GM11168 (cell line): ENCODE data around the gene VEGFC.

Experiments
- in situ Hi-C: fragments of 300-500 bp; cut with MboI; formaldehyde crosslinking; loops from one replicate; pipeline ENCODE4 v1.12.0; 2022; ENCODE audit warnings: low sequenced_read_pairs; ENCODE audit not compliant: unreplicated experiment

VEGFC gene

DNA sequence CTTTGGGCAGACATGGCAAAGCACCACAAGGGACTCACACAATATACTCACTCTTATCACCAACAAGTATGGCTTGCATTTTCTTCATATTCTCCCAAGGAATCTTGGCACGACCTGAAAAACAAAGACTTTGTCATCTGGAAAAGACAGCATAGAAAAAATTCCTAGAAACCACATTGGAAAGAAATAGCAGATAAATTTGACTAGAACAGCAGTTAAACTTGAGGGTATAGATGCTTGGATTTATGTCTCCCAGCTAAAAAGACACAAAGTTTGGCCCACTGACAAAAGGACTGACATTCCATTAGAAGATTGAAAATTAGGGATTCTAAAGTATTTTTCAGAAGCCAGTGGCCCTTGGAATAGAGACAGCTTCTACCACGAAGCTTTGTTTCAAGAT is 6.9 kb upstream of the VEGFC start:
- in situ Hi-C loops: loop anchor here (10.0 kb wide), 1 partner anchor 425 kb away; no protein-coding TSS in a partner anchor

DNA sequence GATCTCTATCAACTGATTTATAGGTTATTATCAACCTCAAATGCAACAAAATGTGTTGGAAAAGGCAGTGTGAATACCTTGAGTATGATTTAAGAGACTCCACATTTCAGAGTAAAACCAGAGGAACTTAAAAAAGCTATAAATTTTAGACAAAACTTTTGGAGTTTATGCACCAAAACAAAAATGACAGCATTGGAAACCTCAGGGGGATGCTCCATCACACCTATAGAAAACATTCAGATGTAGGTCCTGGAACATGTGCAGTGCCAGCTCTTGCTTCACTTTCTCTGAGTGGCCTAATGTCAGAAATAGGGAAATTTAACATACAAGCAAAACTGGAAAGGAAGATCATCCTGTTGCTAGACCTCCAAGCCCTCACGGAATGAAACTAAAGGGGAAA is 5.8 kb upstream of the VEGFC start:
- in situ Hi-C loops: loop anchor here (10.0 kb wide), 1 partner anchor 424 kb away; no protein-coding TSS in a partner anchor

DNA sequence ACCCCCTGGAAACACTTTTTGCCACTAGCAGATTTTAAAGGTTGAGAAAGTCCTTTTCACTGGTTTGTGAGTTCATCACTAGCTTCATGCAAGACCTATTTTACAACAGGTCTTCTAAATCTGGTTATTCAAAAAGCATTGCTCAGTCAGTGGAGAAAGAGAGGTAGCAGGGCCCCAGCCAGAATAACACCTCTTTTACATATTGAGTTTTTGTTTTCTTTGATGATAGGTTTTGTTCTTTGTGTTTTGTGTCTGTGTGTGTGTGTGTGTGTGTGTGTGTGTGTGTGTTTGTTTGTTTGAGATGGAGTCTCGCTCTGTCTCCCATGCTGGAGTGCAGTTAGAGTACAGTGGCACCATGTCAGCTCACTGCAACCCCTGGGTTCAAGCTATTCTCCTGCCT is 2.7 kb upstream of the VEGFC start:
- in situ Hi-C loops: loop anchor here (10.0 kb wide), 1 partner anchor 421 kb away; no protein-coding TSS in a partner anchor

DNA sequence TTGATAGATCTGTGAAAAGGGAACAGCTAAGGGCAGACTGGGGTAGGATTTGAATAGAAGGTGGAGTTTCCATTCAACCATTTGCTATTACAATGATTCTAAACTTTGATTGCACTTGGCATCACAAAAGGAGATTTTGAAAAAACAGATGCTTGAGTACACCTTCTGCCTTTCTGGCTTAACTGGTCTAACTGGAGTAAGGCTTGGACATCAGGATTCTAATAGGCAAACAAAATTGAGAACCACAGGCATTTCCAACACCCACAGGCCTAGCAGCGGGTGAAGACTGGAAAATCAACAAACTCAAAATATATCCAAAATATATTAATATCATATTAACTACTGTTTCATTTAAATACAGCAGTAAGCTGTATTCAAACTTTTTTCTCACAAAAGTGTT is 1.9 kb upstream of the VEGFC start:
- in situ Hi-C loops: loop anchor here (10.0 kb wide), 1 partner anchor 420 kb away; no protein-coding TSS in a partner anchor

DNA sequence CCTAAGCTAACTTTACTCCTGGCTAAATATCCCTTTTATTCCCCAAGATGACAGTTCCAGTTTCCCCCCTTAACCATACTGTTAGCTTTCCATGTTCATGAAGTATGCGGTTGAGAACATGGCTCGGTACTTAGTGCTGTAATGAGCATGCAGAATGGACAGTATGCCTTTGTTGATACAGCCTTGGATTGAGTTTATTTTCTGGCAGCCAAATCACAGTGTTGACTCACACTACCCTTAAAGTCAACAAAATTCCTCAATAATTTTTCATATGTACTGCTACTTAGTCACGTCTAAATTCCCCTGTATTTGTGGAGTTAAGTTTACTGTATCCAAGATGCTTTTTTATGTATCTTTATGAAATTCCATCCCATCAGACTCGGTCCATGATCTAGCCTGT is 1.4 kb upstream of the VEGFC start:
- in situ Hi-C loops: loop anchor here (10.0 kb wide), 1 partner anchor 419 kb away; no protein-coding TSS in a partner anchor

DNA sequence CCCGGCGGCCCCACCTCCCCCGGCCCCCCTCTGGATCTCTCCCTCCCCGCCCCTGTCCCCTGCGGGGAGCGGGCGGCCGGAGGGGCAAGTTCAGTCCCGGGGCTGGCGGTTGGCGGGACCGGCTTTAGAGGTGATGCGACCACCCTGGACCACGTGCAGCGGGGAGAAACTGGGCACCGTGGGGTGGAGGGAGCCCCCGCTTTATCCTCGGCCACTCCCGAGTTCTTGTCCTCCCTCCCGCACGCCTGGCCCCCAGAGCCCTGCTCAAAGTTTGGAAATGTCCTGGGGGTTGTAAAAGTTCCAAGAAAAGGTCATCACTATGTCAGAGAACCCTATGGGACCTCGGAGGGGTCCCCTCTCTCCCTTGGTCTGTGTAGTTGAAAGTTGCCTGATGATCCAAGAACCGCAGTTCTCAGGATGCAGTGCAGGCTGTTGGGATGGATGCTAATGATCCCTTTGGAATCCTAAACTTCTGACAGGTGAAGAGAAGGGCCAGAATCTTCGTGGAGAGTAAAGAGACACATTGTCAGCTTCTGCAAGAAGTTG is 411 bp upstream of the VEGFC start:
- in situ Hi-C loops: loop anchor here (10.0 kb wide), 1 partner anchor 418 kb away; no protein-coding TSS in a partner anchor

DNA sequence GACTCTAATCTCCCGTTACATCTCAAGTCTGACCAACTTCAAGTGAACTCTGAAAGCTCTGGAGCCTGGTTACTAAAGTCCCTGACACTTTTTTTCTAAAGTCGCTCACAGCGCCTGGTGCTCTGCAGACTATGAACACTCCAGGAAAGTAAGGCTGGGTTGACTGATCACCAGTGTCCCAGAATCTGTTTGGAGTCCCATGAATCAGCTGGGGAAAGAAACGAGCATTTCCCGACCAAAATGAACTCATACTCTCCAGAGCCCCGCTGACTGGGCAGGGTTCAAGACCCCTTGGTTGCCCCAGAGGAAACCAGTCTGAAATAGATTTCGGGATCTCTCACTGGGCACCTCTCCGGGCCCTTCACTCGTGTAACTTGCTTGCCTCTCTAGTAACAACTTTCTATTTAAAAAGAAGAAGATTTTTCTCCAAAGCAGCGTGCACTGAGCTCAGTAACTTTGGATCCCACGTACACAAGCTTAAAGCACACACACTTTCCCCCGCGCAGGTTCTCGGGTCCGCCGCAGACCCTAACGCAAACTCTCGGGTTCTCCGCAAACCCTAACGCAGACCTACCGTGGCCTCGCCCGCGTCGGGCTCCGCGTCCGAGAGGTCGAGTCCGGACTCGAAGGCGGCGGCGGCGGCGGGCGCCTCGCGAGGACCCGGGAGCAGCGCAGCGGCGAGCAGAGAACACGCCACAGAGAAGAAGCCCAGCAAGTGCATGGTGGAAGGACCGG is 964 bp downstream of the VEGFC start:
- in situ Hi-C loops: loop anchor here (10.0 kb wide), 1 partner anchor 417 kb away; no protein-coding TSS in a partner anchor

DNA sequence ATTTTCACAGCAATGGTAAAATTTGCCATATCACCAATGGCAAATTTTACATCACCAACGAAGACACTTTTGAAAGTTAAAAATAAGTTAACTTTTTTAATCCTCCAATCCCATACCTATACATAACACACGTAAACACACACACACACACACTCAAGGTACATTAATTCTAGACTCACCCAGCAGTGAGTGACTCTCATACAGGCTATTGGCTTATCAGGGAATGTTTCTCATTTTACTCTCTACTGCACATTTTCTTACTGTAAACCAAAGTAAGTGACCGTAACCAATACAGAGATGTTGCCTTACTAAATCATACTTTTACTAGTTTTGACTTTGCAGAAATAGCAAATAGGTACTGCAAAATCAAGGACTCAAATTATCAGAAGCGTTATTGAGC is 2.3 kb downstream of the VEGFC start:
- in situ Hi-C loops: loop anchor here (10.0 kb wide), 1 partner anchor 416 kb away; no protein-coding TSS in a partner anchor

DNA sequence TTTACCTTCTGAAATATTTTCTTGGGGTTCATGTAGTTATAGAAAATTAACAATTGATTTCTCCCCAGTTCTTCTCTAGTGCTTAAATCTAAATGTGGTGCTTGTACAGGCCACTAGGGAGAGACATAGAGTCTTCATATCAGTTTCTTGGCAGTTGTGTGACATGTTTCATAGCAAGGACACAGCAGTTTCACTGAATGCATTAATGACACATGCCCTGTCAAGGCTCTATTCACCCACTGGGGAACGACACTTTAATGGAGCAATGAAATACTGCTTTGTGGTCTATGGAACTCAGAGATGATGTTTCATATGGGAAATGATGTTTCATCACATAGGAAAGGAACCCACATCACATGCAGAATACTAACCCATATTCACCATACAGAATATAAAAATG is 2.8 kb downstream of the VEGFC start:
- in situ Hi-C loops: loop anchor here (10.0 kb wide), 1 partner anchor 415 kb away; no protein-coding TSS in a partner anchor

DNA sequence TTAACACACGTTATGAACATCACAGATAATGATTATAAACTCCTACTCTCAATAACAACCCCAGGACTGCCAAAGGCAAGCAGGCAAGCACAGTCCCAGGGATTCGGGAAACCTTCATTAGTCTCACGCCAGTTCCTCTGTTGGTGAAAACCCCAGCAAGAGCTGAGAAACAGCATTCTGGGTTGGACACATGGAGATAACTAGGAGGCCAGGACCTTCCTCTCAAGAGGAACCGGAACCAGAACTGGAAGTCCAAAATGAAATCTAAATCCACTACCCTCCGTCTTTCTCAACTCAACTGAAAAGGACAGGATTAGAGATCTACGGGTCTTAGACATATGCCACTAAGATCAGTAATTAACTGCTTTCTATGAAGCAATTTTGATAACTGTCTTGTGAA is 3.8 kb downstream of the VEGFC start:
- in situ Hi-C loops: no loop called here

DNA sequence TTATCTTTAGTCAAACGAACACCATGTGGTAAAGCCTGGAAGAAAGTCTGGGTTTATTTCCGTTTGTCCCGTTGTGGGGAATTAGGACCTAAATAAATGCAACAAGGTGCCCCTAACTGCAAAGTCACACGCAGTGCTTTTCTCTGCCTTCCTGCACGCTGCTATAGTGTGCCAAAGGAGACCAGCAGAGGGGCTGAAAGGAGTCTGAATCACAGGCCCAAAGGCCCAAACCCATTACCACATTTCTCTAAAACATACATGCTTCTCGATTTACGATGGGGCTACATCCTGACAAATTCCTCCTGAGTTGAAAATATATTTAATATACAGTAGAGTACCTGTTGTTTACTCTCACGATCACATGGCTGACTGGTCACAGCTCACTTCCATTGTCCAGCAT is 4.5 kb downstream of the VEGFC start:
- in situ Hi-C loops: no loop called here

DNA sequence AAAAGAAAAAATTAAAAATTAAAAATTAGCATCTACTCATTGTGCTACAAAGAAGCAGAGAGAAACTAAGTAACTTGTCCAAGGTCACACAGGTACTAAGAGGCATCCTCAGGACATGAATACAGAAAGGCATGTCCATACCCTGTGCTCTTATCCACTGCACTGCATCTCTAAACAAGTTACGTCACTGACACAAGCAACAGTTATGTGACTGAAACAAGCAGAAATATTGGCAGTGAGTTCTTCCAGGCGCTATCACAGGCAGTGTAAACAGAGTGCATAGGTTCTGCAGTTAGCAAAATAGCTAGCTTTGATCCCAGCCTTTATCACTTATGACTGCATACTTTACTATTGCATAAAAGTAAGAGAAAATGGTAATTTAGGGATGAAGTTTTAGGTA is 7.9 kb downstream of the VEGFC start:
- in situ Hi-C loops: no loop called here

DNA sequence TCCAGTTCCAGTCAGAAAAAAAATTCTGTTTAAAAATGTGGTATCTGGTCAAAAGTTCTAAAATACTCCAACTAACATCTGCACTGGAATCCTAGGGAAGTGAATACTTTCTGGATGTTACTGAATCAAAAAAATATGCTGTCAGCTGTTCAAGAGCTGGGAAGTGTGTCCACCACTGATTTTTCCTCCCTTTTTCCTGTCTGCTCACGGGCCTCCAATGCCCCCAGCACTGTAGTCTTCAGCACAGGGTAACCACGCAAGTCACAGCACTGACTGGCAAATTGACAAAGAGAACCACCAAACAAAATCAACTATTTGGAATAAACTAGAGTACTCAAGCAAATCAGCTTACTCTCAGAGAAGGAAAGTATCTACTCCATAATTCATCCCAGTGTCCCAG is 9.9 kb downstream of the VEGFC start:
- in situ Hi-C loops: no loop called here

DNA sequence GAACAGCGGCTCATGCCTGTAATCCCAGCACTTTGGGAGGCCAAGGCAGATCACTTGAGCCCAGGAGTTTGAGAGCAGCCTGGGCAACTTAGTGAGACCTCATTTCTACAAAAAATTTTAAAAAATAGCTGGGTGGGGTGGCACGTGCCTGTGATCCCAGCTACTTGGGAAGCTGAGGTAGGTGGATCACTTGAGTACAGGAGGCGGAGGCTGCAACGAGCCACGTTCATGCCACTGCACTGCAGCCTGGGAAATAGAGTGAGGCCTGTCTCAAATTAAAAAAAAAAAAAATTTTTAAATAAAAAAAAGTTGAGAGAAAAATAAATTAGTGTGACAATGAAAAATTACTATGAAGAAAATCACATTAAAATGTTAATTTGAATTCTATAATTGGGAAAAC is 10.5 kb downstream of the VEGFC start:
- in situ Hi-C loops: no loop called here

DNA sequence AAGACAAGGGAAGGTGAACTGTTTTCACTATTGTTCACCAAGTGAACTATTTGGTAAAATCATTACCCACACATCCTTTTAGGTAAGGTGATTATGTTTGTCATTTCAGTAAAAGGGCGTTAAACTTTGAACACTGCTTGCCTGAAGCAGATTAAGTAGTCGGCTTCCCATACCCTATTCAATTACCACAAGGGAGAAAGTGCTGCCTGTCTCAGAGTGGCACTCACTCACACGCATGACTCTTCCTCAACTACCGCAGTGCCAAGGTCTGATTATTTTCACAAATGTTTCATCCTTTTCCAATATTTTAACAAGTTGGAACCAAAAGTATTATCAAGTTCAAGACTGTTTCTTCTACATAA is 11.0 kb downstream of the VEGFC start:
- in situ Hi-C loops: no loop called here

DNA sequence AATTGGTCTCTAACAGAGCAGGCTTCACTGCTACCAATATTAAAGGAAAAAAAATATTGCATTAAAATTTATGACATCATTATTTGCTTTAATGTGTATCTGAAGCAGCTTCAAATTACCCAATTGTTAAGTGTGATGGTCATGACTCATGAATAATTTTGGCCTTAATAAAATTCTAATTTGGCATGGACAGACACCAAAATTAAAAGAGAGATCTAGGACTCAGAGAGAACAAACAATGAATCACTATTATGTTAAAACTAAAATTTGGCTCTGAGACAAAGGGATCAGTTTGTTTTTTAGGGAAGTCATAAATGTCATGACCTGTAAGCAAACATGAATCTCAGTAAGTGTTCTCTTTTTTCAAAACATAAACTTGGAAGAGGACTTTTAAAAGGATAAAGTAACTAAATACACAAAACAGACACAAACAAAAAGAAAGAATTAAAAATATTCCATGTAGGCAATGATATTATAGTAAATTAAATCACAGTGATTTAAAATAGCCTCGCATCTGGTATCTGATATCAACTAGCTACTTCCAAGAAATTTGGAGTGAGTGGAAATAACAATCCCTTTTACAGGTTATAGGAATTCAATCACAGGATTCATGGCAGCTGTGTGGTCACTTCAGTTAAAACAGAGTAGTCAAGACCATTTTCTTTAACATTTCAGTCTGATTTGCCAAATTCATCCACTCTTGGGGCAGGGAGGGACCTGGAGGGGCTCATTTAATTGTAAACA is 11.6 kb downstream of the VEGFC start:
- in situ Hi-C loops: no loop called here

DNA sequence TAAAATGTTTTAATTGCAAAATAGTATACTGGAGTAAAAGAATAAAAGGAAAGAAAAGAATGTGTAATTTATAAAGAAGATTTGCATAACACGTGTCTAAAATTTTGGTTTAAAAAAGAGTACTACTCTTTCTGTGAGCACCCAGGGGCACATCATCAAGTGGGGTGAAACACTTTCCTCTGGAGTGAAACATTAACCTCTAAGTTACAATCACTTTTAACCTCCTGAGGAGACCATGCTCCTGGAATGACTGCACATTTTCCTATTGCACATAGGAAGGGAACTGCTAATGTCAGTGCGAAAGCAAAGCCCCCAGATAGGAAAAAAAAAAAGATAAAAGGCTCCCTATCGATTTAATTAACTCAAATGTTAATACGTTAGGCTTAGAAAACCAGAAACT is 13.3 kb downstream of the VEGFC start:
- in situ Hi-C loops: no loop called here

DNA sequence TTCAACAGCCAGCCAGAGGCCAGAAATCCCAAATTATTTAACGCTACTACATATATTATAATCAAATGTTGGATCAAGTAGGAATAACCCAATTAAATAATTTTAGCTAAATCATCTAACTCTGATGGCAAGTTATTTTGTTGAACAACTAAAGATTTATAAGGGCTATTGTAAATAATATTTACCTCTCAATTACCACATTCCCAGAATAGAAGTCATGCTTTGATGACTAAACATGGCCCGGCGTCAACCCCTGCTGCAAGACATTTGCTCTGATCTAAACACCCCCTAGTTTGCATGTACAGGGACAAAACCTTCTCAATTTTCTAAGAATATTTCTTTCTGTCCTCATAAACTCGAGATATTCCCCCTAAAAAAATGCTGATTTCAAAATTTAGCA is 14.2 kb downstream of the VEGFC start:
- in situ Hi-C loops: no loop called here

DNA sequence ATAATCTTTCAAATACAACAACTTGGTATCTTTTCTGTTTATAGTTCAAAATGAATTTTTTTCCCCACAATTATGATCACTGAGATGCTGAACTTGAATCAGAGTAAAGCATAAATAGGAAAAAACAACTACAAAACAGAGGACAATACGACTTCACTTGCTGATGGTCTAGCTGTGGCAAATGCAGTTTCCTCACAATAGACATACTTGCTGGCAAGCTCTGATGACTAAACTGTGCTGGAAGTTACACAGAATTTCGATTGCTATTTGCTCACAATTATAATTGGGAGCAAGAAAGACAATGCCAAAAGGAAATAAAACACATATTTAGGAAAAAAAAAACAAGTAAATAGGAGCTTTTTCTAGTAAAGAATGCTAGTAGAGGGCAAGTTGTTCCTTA is 14.7 kb downstream of the VEGFC start:
- in situ Hi-C loops: no loop called here

DNA sequence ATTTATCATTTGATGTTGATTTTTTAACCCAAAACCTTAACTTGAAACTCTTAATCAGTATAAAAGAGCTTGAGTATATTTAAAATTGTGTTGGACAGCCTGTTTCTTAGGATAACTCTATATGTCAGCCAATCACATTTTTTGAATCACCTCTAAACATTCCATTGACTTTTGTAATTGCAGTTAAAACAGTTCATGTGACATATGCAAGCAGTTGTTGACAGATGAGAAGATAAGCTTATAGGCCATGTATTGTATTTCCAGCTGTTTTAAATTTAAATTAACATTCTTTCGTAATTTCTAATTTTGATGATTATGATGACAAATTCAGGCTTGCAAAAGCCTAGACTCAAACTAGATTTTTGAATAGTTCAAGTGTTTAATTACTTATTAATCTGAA is 17.4 kb downstream of the VEGFC start:
- in situ Hi-C loops: no loop called here

DNA sequence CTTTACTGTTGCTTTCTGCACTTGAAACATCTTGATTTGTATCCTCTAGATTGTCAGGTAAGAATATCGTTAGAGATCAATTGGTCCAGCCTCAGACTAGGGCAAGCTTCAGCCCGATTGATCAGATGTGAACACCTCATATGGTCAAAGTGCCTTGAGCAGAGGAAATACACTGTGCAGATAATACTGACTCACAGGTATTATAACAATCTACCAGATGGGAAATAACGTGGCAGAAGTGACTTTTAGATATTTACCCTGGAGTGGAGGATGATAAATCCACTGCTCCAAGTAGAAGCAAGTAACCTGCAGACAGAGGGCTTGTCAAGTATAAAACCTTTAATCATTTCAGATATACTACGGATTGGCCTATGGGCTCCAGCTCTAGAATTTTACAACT is 17.9 kb downstream of the VEGFC start:
- in situ Hi-C loops: no loop called here
